GM19438 (cell line): ENCODE data around the gene RNF113B.

Experiments used
- ATAC-seq: cut with Tn5 transposase; IDR thresholded peaks from one replicate; pipeline ENCODE4 v1.9.1; 2021; ENCODE audit warnings: low read depth; ENCODE audit not compliant: unreplicated experiment

RNF113B gene

GRCh38 chr13:98206946-98207345 lies 29.9 kb upstream of the RNF113B start:
- no peak for ATAC-seq

GRCh38 chr13:98204546-98204945 lies 27.5 kb upstream of the RNF113B start:
- ATAC-seq, result no peak

- ATAC-seq, result no peak
Measured at GRCh38 chr13:98203646-98204326, 26.7 kb upstream of the RNF113B start.

GRCh38 chr13:98201984-98202383 lies 24.9 kb upstream of the RNF113B start:
- ATAC-seq, result no peak

- ATAC-seq, result no peak
Measured at GRCh38 chr13:98201189-98201588, 24.1 kb upstream of the RNF113B start.

- ATAC-seq, result no peak
Measured at GRCh38 chr13:98200211-98200878, 23.3 kb upstream of the RNF113B start.

GRCh38 chr13:98199480-98199879 lies 22.4 kb upstream of the RNF113B start:
- ATAC-seq, result no peak

- ATAC-seq, result no peak
Measured at GRCh38 chr13:98198683-98199082, 21.6 kb upstream of the RNF113B start.

GRCh38 chr13:98195054-98195791 lies 18.2 kb upstream of the RNF113B start:
- no peak for ATAC-seq

- no peak for ATAC-seq
Measured at GRCh38 chr13:98192008-98192407, 14.9 kb upstream of the RNF113B start.

GRCh38 chr13:98190889-98191444 lies 13.9 kb upstream of the RNF113B start:
- ATAC-seq, result no peak

- ATAC-seq, result no peak
Measured at GRCh38 chr13:98189841-98190505, 12.9 kb upstream of the RNF113B start.

GRCh38 chr13:98188544-98189166 lies 11.6 kb upstream of the RNF113B start:
- no peak for ATAC-seq

- ATAC-seq, result no peak
Measured at GRCh38 chr13:98187965-98188261, 10.8 kb upstream of the RNF113B start.

GRCh38 chr13:98187155-98187964 lies 10.3 kb upstream of the RNF113B start:
- ATAC-seq, result no peak

- no peak for ATAC-seq
Measured at GRCh38 chr13:98184792-98185191, 7.7 kb upstream of the RNF113B start.

GRCh38 chr13:98182589-98182988 lies 5.5 kb upstream of the RNF113B start:
- ATAC-seq, result no peak

- no peak for ATAC-seq
Measured at GRCh38 chr13:98182153-98182552, 5.1 kb upstream of the RNF113B start.

- ATAC-seq, result no peak
Measured at GRCh38 chr13:98181111-98181815, 4.2 kb upstream of the RNF113B start.
